ENCODE data around the gene TSPAN11.

Gene TSPAN11

GRCh38 chr12:30910038-30910350 is 16.6 kb upstream of the TSPAN11 start:
- DNase-seq (ENCODE audit: low read depth in 2 of 2), result no peak

- no peak for DNase-seq (ENCODE audit: low read depth in 2 of 2)
Observed at GRCh38 chr12:30911207-30911606, 15.3 kb upstream of the TSPAN11 start.

GRCh38 chr12:30913323-30913722 is 13.2 kb upstream of the TSPAN11 start:
- no peak for DNase-seq (ENCODE audit: low read depth in 2 of 2)

GRCh38 chr12:30914986-30915591 is 11.5 kb upstream of the TSPAN11 start:
- DNase-seq (ENCODE audit: low read depth in 2 of 2), result no peak

- DNase-seq (ENCODE audit: low read depth in 2 of 2), result no peak
Observed at GRCh38 chr12:30923057-30923456, 3.5 kb upstream of the TSPAN11 start.

GRCh38 chr12:30925607-30926242 is 823 bp upstream of the TSPAN11 start:
- no peak for DNase-seq (ENCODE audit: low read depth in 2 of 2)

GRCh38 chr12:30927222-30927611 is 669 bp downstream of the TSPAN11 start:
- DNase-seq (ENCODE audit: low read depth in 2 of 2), result no peak

GRCh38 chr12:30928356-30929244 is 2.1 kb downstream of the TSPAN11 start:
- DNase-seq (ENCODE audit: low read depth in 2 of 2), result no peak

- no peak for DNase-seq (ENCODE audit: low read depth in 2 of 2)
Observed at GRCh38 chr12:30930238-30930637, 3.7 kb downstream of the TSPAN11 start.

- no peak for DNase-seq (ENCODE audit: low read depth in 2 of 2)
Observed at GRCh38 chr12:30930641-30931040, 4.1 kb downstream of the TSPAN11 start.

- no peak for DNase-seq (ENCODE audit: low read depth in 2 of 2)
Observed at GRCh38 chr12:30932881-30933280, 6.3 kb downstream of the TSPAN11 start.

GRCh38 chr12:30934811-30935210 is 8.3 kb downstream of the TSPAN11 start:
- DNase-seq (ENCODE audit: low read depth in 2 of 2), result no peak

GRCh38 chr12:30936036-30936435 is 9.5 kb downstream of the TSPAN11 start:
- no peak for DNase-seq (ENCODE audit: low read depth in 2 of 2)

- DNase-seq (ENCODE audit: low read depth in 2 of 2), result no peak
Observed at GRCh38 chr12:30939234-30939633, 12.7 kb downstream of the TSPAN11 start.

GRCh38 chr12:30942486-30942885 is 15.9 kb downstream of the TSPAN11 start:
- no peak for DNase-seq (ENCODE audit: low read depth in 2 of 2)

GRCh38 chr12:30942936-30943335 is 16.4 kb downstream of the TSPAN11 start:
- no peak for DNase-seq (ENCODE audit: low read depth in 2 of 2)

GRCh38 chr12:30945443-30946164 is 19.1 kb downstream of the TSPAN11 start:
- no peak for DNase-seq (ENCODE audit: low read depth in 2 of 2)

- DNase-seq (ENCODE audit: low read depth in 2 of 2), result no peak
Observed at GRCh38 chr12:30952015-30952414, 25.5 kb downstream of the TSPAN11 start.

- DNase-seq (ENCODE audit: low read depth in 2 of 2), result no peak
Observed at GRCh38 chr12:30953257-30953656, 26.7 kb downstream of the TSPAN11 start.

- DNase-seq (ENCODE audit: low read depth in 2 of 2), result no peak
Observed at GRCh38 chr12:30953951-30954751, 27.6 kb downstream of the TSPAN11 start.

GRCh38 chr12:30955214-30955613 is 28.7 kb downstream of the TSPAN11 start:
- DNase-seq (ENCODE audit: low read depth in 2 of 2), result no peak
